ENCODE results near the gene THOC2.

The THOC2 gene

GRCh38 chrX:123691776-123692175, 41.1 kb downstream of the THOC2 start:
- no peak for TF ChIP-seq CTCF (IDR thresholded peaks at IDR 0.05)

- TF ChIP-seq CTCF (IDR thresholded peaks at IDR 0.05), result no peak
These were observed 44.3 kb downstream of the THOC2 start for GRCh38 chrX:123688524-123688923.

- TF ChIP-seq CTCF (IDR thresholded peaks at IDR 0.05), result no peak
These were observed 47.6 kb downstream of the THOC2 start for GRCh38 chrX:123685232-123685631.

- TF ChIP-seq CTCF (IDR thresholded peaks at IDR 0.05), result no peak
These were observed 50.7 kb downstream of the THOC2 start for GRCh38 chrX:123682186-123682585.

- TF ChIP-seq CTCF (IDR thresholded peaks at IDR 0.05), result no peak
These were observed 57.7 kb downstream of the THOC2 start for GRCh38 chrX:123675154-123675553.

- TF ChIP-seq CTCF (IDR thresholded peaks at IDR 0.05), result no peak
These were observed 59.0 kb downstream of the THOC2 start for GRCh38 chrX:123673813-123674212.

- TF ChIP-seq CTCF (IDR thresholded peaks at IDR 0.05), result no peak
These were observed 67.7 kb downstream of the THOC2 start for GRCh38 chrX:123665197-123665596.

- TF ChIP-seq CTCF (IDR thresholded peaks at IDR 0.05), result no peak
These were observed 84.6 kb downstream of the THOC2 start for GRCh38 chrX:123648028-123648810.

All from LNCAP (cell line).